Thyroid gland (tissue), 4 donors: ENCODE data around the gene C4orf51. TPM values are rescaled to one million over a fixed set of nuclear protein-coding genes. Genes with fewer than 3 reads are reported as not detected.

ENCODE experiments used
- DNase-seq, 2 donors: peaks; one replicate each; pipeline ENCODE4 v3.0.0-alpha.2; 2019
- H3K27ac ChIP-seq, 3 donors: fragments of 200-600 bp; sonication (generic); 1 replicate in 2 of 3; 2 replicates in 1 of 3; pipeline ENCODE4 v1.5.1; 2016 to 2019; ENCODE audit warnings: mild to moderate bottlenecking in 1 of 3, moderate library complexity in 1 of 3
- H3K27me3 ChIP-seq: fragments of 200-600 bp; sonication (generic); one replicate; pipeline ENCODE4 v1.5.1; 2019
- H3K36me3 ChIP-seq, 2 donors: fragments of 200-600 bp; sonication (generic); one replicate each; pipeline ENCODE4 v1.5.1; 2016 to 2019
- H3K4me1 ChIP-seq, 2 donors: fragments of 200-600 bp; sonication (generic); one replicate each; pipeline ENCODE4 v1.5.1; 2017 to 2019
- H3K4me3 ChIP-seq, 3 donors: fragments of 200-600 bp; sonication (generic); replicated peaks in 1 of 3; 1 replicate in 2 of 3; 2 replicates in 1 of 3; pipeline ENCODE4 v1.5.1; 2016; ENCODE audit warnings: mild to moderate bottlenecking in 1 of 3
- H3K9me3 ChIP-seq: fragments of 200-600 bp; sonication (generic); one replicate; pipeline ENCODE4 v1.5.1; 2017
- POLR2A ChIP-seq, 2 donors: fragments of 450-650 bp; IDR thresholded peaks; one replicate each; pipeline ENCODE4 v1.6.1; 2017; ENCODE audit warnings: antibody characterized with exemption in 2 of 2, mild to moderate bottlenecking in 2 of 2, moderate library complexity in 1 of 2
- WGBS, 2 donors: methylation state at CpG; one replicate each; pipeline ENCODE4 v1.1.5; 2017; 5-methylcytosine and 5-hydroxymethylcytosine counted together
- intact Hi-C: fragments of 100-400 bp; cut with DNase I; formaldehyde crosslinking; loops from one replicate; pipeline ENCODE4 v1.15.1; 2023
- total RNA-seq, 4 donors: library from RNA; depleted of rRNA; stranded (reverse); fragments of >200 nt; gene quantifications; one replicate each; pipeline ENCODE4 v1.2.3, GENCODE V29; 2016
- TF ChIP-seq, protein P1 (sequence below), 6 experiments: fragments of 200-600 bp in 3 of 6; fragments of 450-650 bp in 3 of 6; sonication (generic) in 3 of 6; IDR thresholded peaks; one replicate each; pipeline ENCODE4 v1.5.1; 2016 to 2019; ENCODE audit warnings: antibody characterized with exemption in 6 of 6, mild to moderate bottlenecking in 2 of 6, inconsistent platforms in 1 of 6, moderate library complexity in 1 of 6

The C4orf51 gene
- total RNA-seq, 4 donors from 2014 or later = not detected

DNA sequence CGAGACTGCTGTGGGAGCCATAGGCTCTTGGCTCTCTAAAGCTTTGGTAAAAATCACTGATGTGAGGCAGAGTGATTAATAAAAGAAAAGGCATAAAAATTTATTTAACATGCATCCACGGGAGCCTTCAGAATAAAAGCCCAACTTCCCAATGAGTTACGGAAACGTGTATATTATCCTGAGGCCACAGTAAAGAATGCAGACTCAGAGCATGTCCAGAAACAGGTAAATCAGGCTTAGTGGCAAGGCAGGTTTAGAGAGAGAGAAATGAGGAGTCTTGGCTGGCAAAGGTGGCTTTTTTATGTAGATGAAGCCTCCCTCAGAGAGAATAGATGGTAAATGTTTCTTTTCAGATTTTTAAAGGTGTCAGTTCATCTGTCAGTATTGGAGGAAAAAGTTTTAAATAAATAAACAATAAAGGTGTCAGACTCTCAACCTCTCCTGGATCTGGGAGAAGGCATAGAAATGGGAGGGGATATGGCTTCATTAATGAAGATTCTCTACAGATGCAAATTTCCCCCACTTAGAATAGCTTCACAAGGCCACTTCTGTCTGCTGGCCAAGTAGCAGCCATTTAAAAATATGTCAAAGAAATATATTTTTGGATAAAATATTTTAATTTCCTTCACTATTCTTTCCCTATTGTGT lies 24.0 kb downstream of the C4orf51 start:
- no peaks in the 10 kb centered on the region for H3K27me3 ChIP-seq
- WGBS, 2 donors = 44 to 56% methylated on average over 4 of the region's 4 CpGs
- H3K36me3 ChIP-seq = no peaks in the 10 kb centered on the region
- TF ChIP-seq, protein P1, sequence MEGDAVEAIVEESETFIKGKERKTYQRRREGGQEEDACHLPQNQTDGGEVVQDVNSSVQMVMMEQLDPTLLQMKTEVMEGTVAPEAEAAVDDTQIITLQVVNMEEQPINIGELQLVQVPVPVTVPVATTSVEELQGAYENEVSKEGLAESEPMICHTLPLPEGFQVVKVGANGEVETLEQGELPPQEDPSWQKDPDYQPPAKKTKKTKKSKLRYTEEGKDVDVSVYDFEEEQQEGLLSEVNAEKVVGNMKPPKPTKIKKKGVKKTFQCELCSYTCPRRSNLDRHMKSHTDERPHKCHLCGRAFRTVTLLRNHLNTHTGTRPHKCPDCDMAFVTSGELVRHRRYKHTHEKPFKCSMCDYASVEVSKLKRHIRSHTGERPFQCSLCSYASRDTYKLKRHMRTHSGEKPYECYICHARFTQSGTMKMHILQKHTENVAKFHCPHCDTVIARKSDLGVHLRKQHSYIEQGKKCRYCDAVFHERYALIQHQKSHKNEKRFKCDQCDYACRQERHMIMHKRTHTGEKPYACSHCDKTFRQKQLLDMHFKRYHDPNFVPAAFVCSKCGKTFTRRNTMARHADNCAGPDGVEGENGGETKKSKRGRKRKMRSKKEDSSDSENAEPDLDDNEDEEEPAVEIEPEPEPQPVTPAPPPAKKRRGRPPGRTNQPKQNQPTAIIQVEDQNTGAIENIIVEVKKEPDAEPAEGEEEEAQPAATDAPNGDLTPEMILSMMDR (IDR thresholded peaks at IDR 0.05) = no peak
- no peak for TF ChIP-seq POLR2A (IDR thresholded peaks at IDR 0.05)
- H3K27ac ChIP-seq = no peak overlapping the region
- H3K4me1 ChIP-seq = peaks cover 0 to 6% of the 10 kb centered on the region in 2 donors
- no peak for DNase-seq
- intact Hi-C loops = no loop called here
- H3K4me3 ChIP-seq = no peak overlapping the region
- no peaks in the 10 kb centered on the region for H3K9me3 ChIP-seq

DNA sequence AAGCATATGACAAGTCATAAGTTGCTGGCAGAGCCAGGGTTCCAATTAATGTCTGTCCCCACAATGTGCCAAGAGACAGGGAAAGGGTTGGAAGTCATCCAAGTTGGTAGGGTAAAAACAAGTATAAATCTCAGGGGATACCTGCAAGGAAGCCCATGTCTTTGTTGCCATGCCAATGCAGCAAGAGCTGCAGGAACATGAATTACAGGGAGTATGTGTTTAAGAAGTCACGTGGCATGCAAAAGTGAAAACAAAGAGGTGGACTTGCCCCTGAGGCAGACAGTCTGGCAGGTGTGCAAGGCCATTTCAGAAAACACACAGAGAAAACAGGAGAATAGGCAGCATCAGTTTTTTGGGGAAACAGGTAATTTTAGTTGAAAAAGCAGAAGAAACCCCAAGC lies 29.4 kb downstream of the C4orf51 start:
- H3K9me3 ChIP-seq = no peaks in the 10 kb centered on the region
- intact Hi-C loops = no loop called here

DNA sequence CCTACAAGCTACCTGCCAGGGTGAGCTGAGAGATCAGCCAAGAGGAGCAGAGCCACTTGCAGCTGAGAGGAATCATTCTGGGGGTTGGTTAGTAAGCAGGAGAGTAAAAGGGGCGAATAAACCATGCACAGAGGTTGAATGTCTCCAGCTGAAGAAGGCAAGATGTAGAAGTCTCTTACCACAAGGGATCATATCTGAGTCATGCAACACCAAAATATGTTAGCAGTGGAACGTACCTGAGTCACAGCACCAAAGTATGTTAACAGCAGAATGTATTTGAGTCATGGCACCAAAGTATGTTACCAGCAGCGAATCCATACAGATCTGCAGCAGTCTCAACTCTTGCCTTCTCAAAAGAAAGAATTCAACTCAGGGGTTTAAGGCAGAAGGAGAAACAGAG lies 29.9 kb downstream of the C4orf51 start:
- Histone ChIP-seq H3K4me1 (peaks cover 8 to 20% of the 10 kb centered on the region in 2 donors), H3K36me3 (no peaks in the 10 kb centered on the region), H3K27me3 (no peaks in the 10 kb centered on the region), H3K4me3 (no peak overlapping the region), H3K9me3 (no peaks in the 10 kb centered on the region), H3K27ac (peak overlapping the region in 2 of 3 donors; percentile 5 to 33)
- 79 to 86% methylated on average over 3 of the region's 3 CpGs for WGBS, 2 donors
- TF ChIP-seq POLR2A (IDR thresholded peaks at IDR 0.05) = no peak
- TF ChIP-seq, protein P1 (IDR thresholded peaks at IDR 0.05) = no peak
- intact Hi-C loops = no loop called here
- DNase-seq = no peak

More for the DNA sequence above, 29.4 kb downstream of the C4orf51 start:
- H3K36me3 ChIP-seq = no peaks in the 10 kb centered on the region
- H3K4me3 ChIP-seq = no peak overlapping the region
- peak overlapping the region; percentile 5 to 44 (median 33) for H3K27ac ChIP-seq
- 23 to 42% methylated on average over 1 of the region's 1 CpG for WGBS, 2 donors
- TF ChIP-seq, protein P1 (IDR thresholded peaks at IDR 0.05) = no peak
- H3K4me1 ChIP-seq = peaks cover 8 to 20% of the 10 kb centered on the region in 2 donors
- DNase-seq = peak; percentile 47 to 60
- no peaks in the 10 kb centered on the region for H3K27me3 ChIP-seq

DNA sequence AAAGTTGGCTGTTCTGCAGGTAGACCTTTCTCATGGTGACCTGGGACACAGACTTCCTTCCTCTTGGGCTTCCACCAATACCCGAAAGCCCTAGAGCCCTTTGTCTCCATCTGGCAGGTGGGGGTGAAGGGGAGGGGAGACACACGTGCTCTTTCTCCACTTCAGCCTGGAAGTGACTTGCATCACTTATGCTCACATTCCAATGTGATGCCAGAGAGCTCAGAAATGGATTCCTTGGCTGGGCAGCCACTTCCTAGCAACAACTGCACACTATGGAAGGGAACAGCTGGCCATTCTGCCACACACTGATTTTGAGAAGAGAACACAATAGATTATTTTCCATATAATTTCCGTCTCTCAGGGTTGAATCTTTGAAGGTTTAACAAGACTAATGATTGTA lies 36.3 kb downstream of the C4orf51 start:
- H3K9me3 ChIP-seq = no peaks in the 10 kb centered on the region
- H3K4me1 ChIP-seq = peaks cover 10 to 16% of the 10 kb centered on the region in 2 donors
- intact Hi-C loops = no loop called here

DNA sequence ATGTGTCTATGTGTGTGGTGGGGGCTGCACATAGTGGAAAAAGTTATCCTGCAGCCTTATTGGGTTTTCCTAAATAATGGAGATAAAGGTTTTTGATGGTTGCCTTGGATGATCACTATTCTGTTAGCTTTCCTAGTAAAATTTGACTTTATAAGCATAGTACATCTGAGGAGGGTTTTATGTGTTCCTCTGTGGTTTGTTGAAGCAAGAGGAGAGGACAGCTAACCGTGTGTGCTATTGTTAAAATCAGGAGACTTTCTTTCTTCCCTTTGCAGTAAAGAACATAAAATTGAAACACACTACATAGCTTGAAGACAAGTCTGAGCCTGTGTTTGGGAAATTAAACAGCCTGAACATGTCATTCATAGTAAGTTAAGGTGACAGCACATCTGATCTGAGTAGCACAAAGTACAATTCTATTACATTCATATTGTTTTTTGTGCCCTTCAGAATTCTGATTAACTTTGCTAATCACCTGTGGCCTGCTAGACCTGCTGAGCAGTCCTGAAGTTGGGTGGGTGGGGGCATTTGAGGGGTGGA lies 36.8 kb downstream of the C4orf51 start:
- Histone ChIP-seq H3K27ac (no peak overlapping the region), H3K4me3 (no peak overlapping the region), H3K36me3 (no peaks in the 10 kb centered on the region), H3K27me3 (no peaks in the 10 kb centered on the region), H3K4me1 (peaks cover 15 to 19% of the 10 kb centered on the region in 2 donors), H3K9me3 (no peaks in the 10 kb centered on the region)
- WGBS, 2 donors = 72 to 78% methylated on average over 1 of the region's 1 CpG
- TF ChIP-seq, protein P1 (IDR thresholded peaks at IDR 0.05) = no peak
- TF ChIP-seq POLR2A (IDR thresholded peaks at IDR 0.05) = no peak
- intact Hi-C loops = no loop called here
- DNase-seq = no peak

More for the DNA sequence above, 36.3 kb downstream of the C4orf51 start:
- Histone ChIP-seq H3K36me3 (no peaks in the 10 kb centered on the region), H3K27ac (no peak overlapping the region), H3K4me3 (no peak overlapping the region), H3K27me3 (no peaks in the 10 kb centered on the region)
- TF ChIP-seq POLR2A (IDR thresholded peaks at IDR 0.05) = no peak
- TF ChIP-seq, protein P1 (IDR thresholded peaks at IDR 0.05) = no peak
- DNase-seq = peak; percentile 39 to 52
- 41 to 48% methylated on average over 3 of the region's 3 CpGs for WGBS, 2 donors
